Thyroid gland (tissue), 4 donors: ENCODE results near the gene ABCC4. TPM values are rescaled to one million over a fixed set of nuclear protein-coding genes. Genes with fewer than 3 reads are reported as not detected.

Source experiments
- DNase-seq, 2 donors: peaks; one replicate each; pipeline ENCODE4 v3.0.0-alpha.2; 2019
- H3K27ac ChIP-seq, 3 donors: fragments of 200-600 bp; sonication (generic); 1 replicate in 2 of 3; 2 replicates in 1 of 3; pipeline ENCODE4 v1.5.1; 2016 to 2019; ENCODE audit warnings: mild to moderate bottlenecking in 1 of 3, moderate library complexity in 1 of 3
- H3K27me3 ChIP-seq: fragments of 200-600 bp; sonication (generic); one replicate; pipeline ENCODE4 v1.5.1; 2019
- H3K36me3 ChIP-seq, 2 donors: fragments of 200-600 bp; sonication (generic); one replicate each; pipeline ENCODE4 v1.5.1; 2016 to 2019
- H3K4me1 ChIP-seq, 2 donors: fragments of 200-600 bp; sonication (generic); one replicate each; pipeline ENCODE4 v1.5.1; 2017 to 2019
- H3K4me3 ChIP-seq, 3 donors: fragments of 200-600 bp; sonication (generic); replicated peaks in 1 of 3; 1 replicate in 2 of 3; 2 replicates in 1 of 3; pipeline ENCODE4 v1.5.1; 2016; ENCODE audit warnings: mild to moderate bottlenecking in 1 of 3
- H3K9me3 ChIP-seq: fragments of 200-600 bp; sonication (generic); one replicate; pipeline ENCODE4 v1.5.1; 2017
- CTCF ChIP-seq, 6 experiments: fragments of 200-600 bp in 3 of 6; fragments of 450-650 bp in 3 of 6; sonication (generic) in 3 of 6; IDR thresholded peaks; one replicate each; pipeline ENCODE4 v1.5.1; 2016 to 2019; ENCODE audit warnings: antibody characterized with exemption in 6 of 6, mild to moderate bottlenecking in 2 of 6, inconsistent platforms in 1 of 6, moderate library complexity in 1 of 6
- POLR2A ChIP-seq, 2 donors: fragments of 450-650 bp; IDR thresholded peaks; one replicate each; pipeline ENCODE4 v1.6.1; 2017; ENCODE audit warnings: antibody characterized with exemption in 2 of 2, mild to moderate bottlenecking in 2 of 2, moderate library complexity in 1 of 2
- WGBS, 2 donors: methylation state at CpG; one replicate each; pipeline ENCODE4 v1.1.5; 2017; 5-methylcytosine and 5-hydroxymethylcytosine counted together
- intact Hi-C: fragments of 100-400 bp; cut with DNase I; formaldehyde crosslinking; loops from one replicate; pipeline ENCODE4 v1.15.1; 2023
- total RNA-seq, 4 donors: library from RNA; depleted of rRNA; stranded (reverse); fragments of >200 nt; gene quantifications; one replicate each; pipeline ENCODE4 v1.2.3, GENCODE V29; 2016

ABCC4 gene
- total RNA-seq, 4 donors from 2014 or later: 9.1 to 29.6 (median 19.7) TPM

DNA sequence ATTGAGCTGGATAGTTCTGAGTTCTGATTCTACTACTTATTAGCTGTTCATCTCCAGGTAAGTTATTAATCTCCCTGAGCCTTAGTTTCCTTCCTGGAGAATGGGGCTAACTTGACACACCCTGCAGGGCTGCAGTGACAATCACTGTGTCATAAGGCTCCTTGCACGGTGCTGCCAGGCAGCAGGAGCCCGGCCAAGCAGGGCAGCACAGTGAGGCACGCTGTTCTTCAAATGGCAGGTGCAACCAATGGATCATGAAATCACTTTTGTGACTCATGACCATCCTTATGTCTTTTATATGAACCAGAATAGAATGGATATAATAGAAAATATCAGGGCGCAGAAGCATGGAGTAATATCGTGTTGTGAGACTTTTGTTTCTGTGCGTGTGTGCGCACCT lies 242.6 kb downstream of the ABCC4 start:
- H3K9me3 ChIP-seq: no peaks in the 10 kb centered on the region
- no peak for DNase-seq
- WGBS, 2 donors: 92 to 95% methylated on average over 7 of the region's 7 CpGs
- TF ChIP-seq CTCF (IDR thresholded peaks at IDR 0.05) (no peak), POLR2A (IDR thresholded peaks at IDR 0.05) (no peak)
- H3K4me1 ChIP-seq: no peaks in the 10 kb centered on the region
- no peaks in the 10 kb centered on the region for H3K36me3 ChIP-seq
- H3K27ac ChIP-seq: no peak overlapping the region
- no peak overlapping the region for H3K4me3 ChIP-seq
- no peaks in the 10 kb centered on the region for H3K27me3 ChIP-seq
- intact Hi-C loops: no loop called here

DNA sequence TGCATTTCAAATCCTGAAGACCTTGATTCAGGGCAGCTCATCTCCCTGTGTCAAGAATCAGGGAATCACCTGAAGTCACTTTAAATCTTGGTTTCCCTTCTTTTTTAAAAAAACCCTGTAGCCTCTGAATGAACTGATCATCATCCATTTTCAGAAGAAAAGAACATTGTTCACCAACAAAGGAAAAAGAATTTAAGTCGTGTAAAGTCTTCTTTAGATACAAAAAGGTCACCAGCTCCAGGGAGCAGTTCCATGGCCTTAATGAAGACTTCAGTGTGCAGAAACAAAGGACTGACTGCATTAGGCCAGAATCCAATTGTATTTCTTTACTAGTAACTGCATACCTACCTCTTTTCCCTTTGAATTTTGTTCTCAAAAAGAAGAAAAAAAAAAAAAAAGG lies 245.0 kb downstream of the ABCC4 start:
- no peaks in the 10 kb centered on the region for H3K36me3 ChIP-seq
- H3K27me3 ChIP-seq: no peaks in the 10 kb centered on the region
- 63 to 76% methylated on average over 1 of the region's 1 CpG for WGBS, 2 donors
- H3K27ac ChIP-seq: no peak overlapping the region
- no peak for TF ChIP-seq POLR2A (IDR thresholded peaks at IDR 0.05)
- no peak for TF ChIP-seq CTCF (IDR thresholded peaks at IDR 0.05)
- no peak for DNase-seq
- H3K4me3 ChIP-seq: no peak overlapping the region
- H3K9me3 ChIP-seq: no peaks in the 10 kb centered on the region
- intact Hi-C loops: no loop called here
- H3K4me1 ChIP-seq: no peaks in the 10 kb centered on the region

DNA sequence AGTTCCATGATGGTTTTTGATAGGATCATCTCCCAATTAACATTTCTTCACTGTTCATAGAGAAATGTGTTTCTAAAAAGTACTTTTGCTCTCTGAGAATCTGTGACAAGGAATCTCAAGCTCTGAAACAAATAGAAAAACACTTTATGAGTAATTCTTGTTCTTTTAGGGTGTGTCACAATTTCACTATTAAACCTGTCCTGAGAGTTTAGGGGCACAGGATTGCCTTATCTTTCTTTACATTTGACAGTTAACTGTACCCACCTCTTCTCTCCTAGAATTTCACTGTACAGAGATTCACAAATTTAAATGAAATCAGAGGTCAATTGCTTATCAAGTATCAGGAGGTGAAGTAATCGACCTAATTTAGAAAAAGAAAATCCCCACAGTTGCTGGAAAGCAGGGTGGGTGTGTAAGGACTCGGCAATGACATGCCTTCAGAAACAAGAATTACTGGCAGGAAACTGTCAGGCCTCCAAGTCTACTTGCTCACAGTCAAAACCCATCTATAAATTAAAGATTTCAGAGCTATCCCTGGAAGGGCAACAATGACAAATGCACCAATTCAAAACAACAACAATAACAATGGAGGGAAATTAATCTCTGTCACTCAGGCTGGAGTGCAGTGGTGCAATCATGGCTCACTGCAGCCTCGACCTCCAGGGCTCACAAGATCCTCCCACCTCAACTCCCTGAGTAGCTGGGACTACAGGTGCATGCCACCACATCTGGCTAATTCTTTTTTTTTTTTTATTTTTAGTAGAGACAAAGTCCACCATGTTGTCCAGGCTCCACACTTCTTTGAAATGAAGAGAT lies 250.2 kb downstream of the ABCC4 start:
- TF ChIP-seq POLR2A (IDR thresholded peaks at IDR 0.05): no peak
- TF ChIP-seq CTCF (IDR thresholded peaks at IDR 0.05): no peak
- 66 to 68% methylated on average over 3 of the region's 3 CpGs for WGBS, 2 donors
- H3K4me3 ChIP-seq: no peak overlapping the region
- H3K27me3 ChIP-seq: no peaks in the 10 kb centered on the region
- no peak overlapping the region for H3K27ac ChIP-seq
- DNase-seq: no peak
- no peaks in the 10 kb centered on the region for H3K36me3 ChIP-seq
- intact Hi-C loops: no loop called here
- H3K9me3 ChIP-seq: no peaks in the 10 kb centered on the region
- H3K4me1 ChIP-seq: no peaks in the 10 kb centered on the region

GRCh38 chr13:95049772-95050171 lies 251.5 kb downstream of the ABCC4 start:
- no peak overlapping the region for H3K27ac ChIP-seq
- H3K36me3 ChIP-seq: no peaks in the 10 kb centered on the region
- H3K9me3 ChIP-seq: no peaks in the 10 kb centered on the region
- no peaks in the 10 kb centered on the region for H3K27me3 ChIP-seq
- 64 to 76% methylated on average over 1 of the region's 1 CpG for WGBS, 2 donors
- no peak for TF ChIP-seq CTCF (IDR thresholded peaks at IDR 0.05)
- no peak for TF ChIP-seq POLR2A (IDR thresholded peaks at IDR 0.05)
- intact Hi-C loops: no loop called here
- H3K4me3 ChIP-seq: no peak overlapping the region
- DNase-seq: no peak
- no peaks in the 10 kb centered on the region for H3K4me1 ChIP-seq

DNA sequence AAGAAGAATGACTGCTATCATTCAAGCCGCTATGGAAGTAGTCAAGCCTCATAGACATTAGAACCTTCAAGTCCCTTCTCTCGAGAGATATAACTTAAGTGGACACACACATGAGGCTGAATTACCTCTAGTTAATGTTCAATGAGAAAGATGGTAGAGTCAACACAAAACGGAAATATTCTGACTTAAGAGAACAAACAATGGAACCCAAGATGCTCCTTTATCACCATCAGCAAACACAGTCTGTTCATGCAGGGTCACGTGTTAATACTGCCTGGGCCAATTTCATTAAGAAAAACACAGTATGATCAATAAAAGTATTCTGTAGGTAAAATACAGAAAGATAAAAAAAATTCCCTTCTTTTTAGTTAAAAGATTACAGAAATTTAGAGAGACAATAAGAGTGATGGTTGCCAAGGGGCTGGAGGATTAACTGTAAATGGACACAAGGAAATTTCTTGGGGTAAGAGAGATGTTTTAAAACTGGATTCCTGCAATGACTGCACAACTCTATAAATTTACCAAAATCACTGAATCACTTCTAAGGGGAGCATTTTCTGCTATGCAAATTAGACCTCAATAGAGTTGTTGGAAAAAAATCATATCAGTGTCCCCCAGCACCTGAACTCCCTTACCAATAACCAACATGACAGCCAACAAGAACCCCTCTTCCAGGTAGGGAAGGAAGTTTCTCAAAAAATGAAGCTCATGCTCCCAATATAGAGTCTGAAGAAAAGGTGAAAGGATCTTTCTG lies 256.6 kb downstream of the ABCC4 start:
- 93% methylated on average over 4 of the region's 4 CpGs for WGBS, 2 donors
- TF ChIP-seq POLR2A (IDR thresholded peaks at IDR 0.05) (no peak), CTCF (IDR thresholded peaks at IDR 0.05) (no peak)
- H3K36me3 ChIP-seq: peaks cover 0 to 4% of the 10 kb centered on the region in 2 donors
- no peaks in the 10 kb centered on the region for H3K4me1 ChIP-seq
- no peak for DNase-seq
- H3K4me3 ChIP-seq: no peak overlapping the region
- H3K27me3 ChIP-seq: no peaks in the 10 kb centered on the region
- no peak overlapping the region for H3K27ac ChIP-seq
- no peaks in the 10 kb centered on the region for H3K9me3 ChIP-seq
- intact Hi-C loops: no loop called here
